Thyroid gland (tissue), 4 donors: ENCODE data around the gene TERF2IP. TPM values are rescaled to one million over a fixed set of nuclear protein-coding genes. Genes with fewer than 3 reads are reported as not detected.

Experiments used
- DNase-seq, 2 donors: peaks; one replicate each; pipeline ENCODE4 v3.0.0-alpha.2; 2019
- H3K27ac ChIP-seq, 3 donors: fragments of 200-600 bp; sonication (generic); 1 replicate in 2 of 3; 2 replicates in 1 of 3; pipeline ENCODE4 v1.5.1; 2016 to 2019; ENCODE audit warnings: mild to moderate bottlenecking in 1 of 3, moderate library complexity in 1 of 3
- H3K27me3 ChIP-seq: fragments of 200-600 bp; sonication (generic); one replicate; pipeline ENCODE4 v1.5.1; 2019
- H3K36me3 ChIP-seq, 2 donors: fragments of 200-600 bp; sonication (generic); one replicate each; pipeline ENCODE4 v1.5.1; 2016 to 2019
- H3K4me1 ChIP-seq, 2 donors: fragments of 200-600 bp; sonication (generic); one replicate each; pipeline ENCODE4 v1.5.1; 2017 to 2019
- H3K4me3 ChIP-seq, 3 donors: fragments of 200-600 bp; sonication (generic); replicated peaks in 1 of 3; 1 replicate in 2 of 3; 2 replicates in 1 of 3; pipeline ENCODE4 v1.5.1; 2016; ENCODE audit warnings: mild to moderate bottlenecking in 1 of 3
- H3K9me3 ChIP-seq: fragments of 200-600 bp; sonication (generic); one replicate; pipeline ENCODE4 v1.5.1; 2017
- CTCF ChIP-seq, 6 experiments: fragments of 200-600 bp in 3 of 6; fragments of 450-650 bp in 3 of 6; sonication (generic) in 3 of 6; IDR thresholded peaks; one replicate each; pipeline ENCODE4 v1.5.1; 2016 to 2019; ENCODE audit warnings: antibody characterized with exemption in 6 of 6, mild to moderate bottlenecking in 2 of 6, inconsistent platforms in 1 of 6, moderate library complexity in 1 of 6
- POLR2A ChIP-seq, 2 donors: fragments of 450-650 bp; IDR thresholded peaks; one replicate each; pipeline ENCODE4 v1.6.1; 2017; ENCODE audit warnings: antibody characterized with exemption in 2 of 2, mild to moderate bottlenecking in 2 of 2, moderate library complexity in 1 of 2
- WGBS, 2 donors: methylation state at CpG; one replicate each; pipeline ENCODE4 v1.1.5; 2017; 5-methylcytosine and 5-hydroxymethylcytosine counted together
- intact Hi-C: fragments of 100-400 bp; cut with DNase I; formaldehyde crosslinking; loops from one replicate; pipeline ENCODE4 v1.15.1; 2023
- total RNA-seq, 4 donors: library from RNA; depleted of rRNA; stranded (reverse); fragments of >200 nt; gene quantifications; one replicate each; pipeline ENCODE4 v1.2.3, GENCODE V29; 2016

Gene TERF2IP
- total RNA-seq, 4 donors from 2014 or later = 96.4 to 115 (median 106) TPM

GRCh38 chr16:75648265-75649076, 898 bp downstream of the TERF2IP start:
- Histone ChIP-seq H3K4me3 (peak overlapping the region; percentile 84 to 100 (median 89)), H3K4me1 (peaks cover 43 to 54% of the 10 kb centered on the region in 2 donors), H3K27me3 (no peaks in the 10 kb centered on the region), H3K9me3 (no peaks in the 10 kb centered on the region), H3K36me3 (no peaks in the 10 kb centered on the region), H3K27ac (peak overlapping the region; percentile 99 to 100 (median 99))
- intact Hi-C loops = loop anchor here (5.0 to 10.0 kb wide), 2 partner anchors 116 to 1544 kb away; partner anchors contain the start of gene MON1B
- peak; percentile 87 to 88 for DNase-seq
- WGBS, 2 donors = 0% methylated on average over 43 to 46 of the region's 62 CpGs
- TF ChIP-seq POLR2A (IDR thresholded peaks at IDR 0.05) (peak in 1 of 2 donors; percentile 81), CTCF (IDR thresholded peaks at IDR 0.05) (no peak)

- Histone ChIP-seq H3K9me3 (no peaks in the 10 kb centered on the region), H3K36me3 (peaks cover 41 to 44% of the 10 kb centered on the region in 2 donors), H3K4me1 (peaks cover 38 to 44% of the 10 kb centered on the region in 2 donors), H3K27me3 (no peaks in the 10 kb centered on the region), H3K27ac (peak overlapping the region in 2 of 3 donors; percentile 56 to 72), H3K4me3 (no peak overlapping the region)
- intact Hi-C loops = no loop called here
- TF ChIP-seq CTCF (IDR thresholded peaks at IDR 0.05) (no peak), POLR2A (IDR thresholded peaks at IDR 0.05) (no peak)
- no peak for DNase-seq
- 12 to 20% methylated on average over 1 of the region's 1 CpG for WGBS, 2 donors
Observed at GRCh38 chr16:75653922-75654321, 6.3 kb downstream of the TERF2IP start.

GRCh38 chr16:75658175-75658574, 10.6 kb downstream of the TERF2IP start:
- Histone ChIP-seq H3K9me3 (no peaks in the 10 kb centered on the region), H3K27ac (no peak overlapping the region), H3K27me3 (no peaks in the 10 kb centered on the region), H3K4me3 (no peak overlapping the region), H3K36me3 (peaks cover 41 to 44% of the 10 kb centered on the region in 2 donors), H3K4me1 (peaks cover 6 to 13% of the 10 kb centered on the region in 2 donors)
- DNase-seq = no peak
- TF ChIP-seq CTCF (IDR thresholded peaks at IDR 0.05) (no peak), POLR2A (IDR thresholded peaks at IDR 0.05) (no peak)
- 94 to 96% methylated on average over 2 of the region's 2 CpGs for WGBS, 2 donors
- intact Hi-C loops = no loop called here

- Histone ChIP-seq H3K27me3 (no peaks in the 10 kb centered on the region), H3K4me3 (no peak overlapping the region), H3K36me3 (peaks cover 31 to 34% of the 10 kb centered on the region in 2 donors), H3K9me3 (no peaks in the 10 kb centered on the region), H3K27ac (no peak overlapping the region), H3K4me1 (no peaks in the 10 kb centered on the region)
- TF ChIP-seq POLR2A (IDR thresholded peaks at IDR 0.05) (no peak), CTCF (IDR thresholded peaks at IDR 0.05) (no peak)
- no peak for DNase-seq
- intact Hi-C loops = no loop called here
- 86 to 87% methylated on average over 6 of the region's 6 CpGs for WGBS, 2 donors
Observed at GRCh38 chr16:75660321-75660720, 12.7 kb downstream of the TERF2IP start.

GRCh38 chr16:75660726-75661302, 13.2 kb downstream of the TERF2IP start:
- Histone ChIP-seq H3K4me3 (no peak overlapping the region), H3K27me3 (no peaks in the 10 kb centered on the region), H3K27ac (no peak overlapping the region), H3K36me3 (peaks cover 26 to 29% of the 10 kb centered on the region in 2 donors), H3K9me3 (no peaks in the 10 kb centered on the region), H3K4me1 (no peaks in the 10 kb centered on the region)
- no peak for DNase-seq
- 78 to 84% methylated on average over 4 of the region's 4 CpGs for WGBS, 2 donors
- intact Hi-C loops = no loop called here
- TF ChIP-seq CTCF (IDR thresholded peaks at IDR 0.05) = no peak
- TF ChIP-seq POLR2A (IDR thresholded peaks at IDR 0.05) = no peak
